ENCODE data around the gene TUBA3D.
"Not testable (repeated sequence)": the region's sequence is repeated elsewhere in the genome, so short reads cannot be mapped to it uniquely, and the experiment has no call there.

The TUBA3D gene

GRCh38 chr2:131475831-131476230 is at the start of gene TUBA3D:
Gene TUBA3D, plus strand, starts transcription at chr2:131476119. Its CDS starts 81 bp downstream, at chr2:131476200.
- DNase-seq: no peak
- no peak for ATAC-seq

GRCh38 chr2:131426727-131427126 is 49.2 kb upstream of the TUBA3D start:
- no peak for DNase-seq
- no peak for ATAC-seq

- no peak for ATAC-seq
- no peak for DNase-seq
Measured at GRCh38 chr2:131431336-131431735, 44.6 kb upstream of the TUBA3D start.

- not testable (repeated sequence) for DNase-seq
- ATAC-seq: peak; percentile 87
Measured at GRCh38 chr2:131440742-131441468, 35.0 kb upstream of the TUBA3D start.

GRCh38 chr2:131444736-131445514 is 31.0 kb upstream of the TUBA3D start:
- not testable (repeated sequence) for ATAC-seq, DNase-seq

GRCh38 chr2:131445515-131445797 is 30.5 kb upstream of the TUBA3D start:
- DNase-seq, ATAC-seq: not testable (repeated sequence)

- ATAC-seq (no peak), DNase-seq (no peak)
Measured at GRCh38 chr2:131445896-131446295, 30.0 kb upstream of the TUBA3D start.

GRCh38 chr2:131447981-131448380 is 27.9 kb upstream of the TUBA3D start:
- not testable (repeated sequence) for DNase-seq, ATAC-seq

GRCh38 chr2:131451265-131451949 is 24.5 kb upstream of the TUBA3D start:
- ATAC-seq: peak; percentile 49
- DNase-seq: not testable (repeated sequence)

GRCh38 chr2:131454914-131455313 is 21.0 kb upstream of the TUBA3D start:
- DNase-seq, ATAC-seq: not testable (repeated sequence)

GRCh38 chr2:131467722-131468121 is 8.2 kb upstream of the TUBA3D start:
- not testable (repeated sequence) for ATAC-seq, DNase-seq

GRCh38 chr2:131470944-131471343 is 5.0 kb upstream of the TUBA3D start:
- not testable (repeated sequence) for ATAC-seq, DNase-seq

- ATAC-seq, DNase-seq: not testable (repeated sequence)
Measured at GRCh38 chr2:131471624-131472023, 4.3 kb upstream of the TUBA3D start.

GRCh38 chr2:131473266-131473665 is 2.7 kb upstream of the TUBA3D start:
- not testable (repeated sequence) for DNase-seq, ATAC-seq

- not testable (repeated sequence) for DNase-seq, ATAC-seq
Measured at GRCh38 chr2:131476363-131476762, 444 bp downstream of the TUBA3D start.

GRCh38 chr2:131477227-131477626 is 1.3 kb downstream of the TUBA3D start:
- not testable (repeated sequence) for DNase-seq, ATAC-seq

GRCh38 chr2:131478074-131478849 is 2.3 kb downstream of the TUBA3D start:
- not testable (repeated sequence) for DNase-seq, ATAC-seq

- not testable (repeated sequence) for DNase-seq
- peak; percentile 42 for ATAC-seq
Measured at GRCh38 chr2:131478850-131479461, 3.0 kb downstream of the TUBA3D start.

GRCh38 chr2:131480351-131480750 is 4.4 kb downstream of the TUBA3D start:
- not testable (repeated sequence) for DNase-seq, ATAC-seq

- not testable (repeated sequence) for DNase-seq
Measured at GRCh38 chr2:131482506-131483155, 6.7 kb downstream of the TUBA3D start.

More at GRCh38 chr2:131482506-131483155, 6.7 kb downstream of the TUBA3D start:
- not testable (repeated sequence) for ATAC-seq

All from stimulated activated naive CD8-positive, alpha-beta T cell treated with anti-CD3 and anti-CD28 coated beads, Interleukin-15, Interleukin-2, amounts not matched to agents 100 U/mL and 50 U/mL, for 24 hours (primary cell).